HG03521 (cell line): Measurements from ENCODE around the gene DHODH.

Source experiments
- ATAC-seq: cut with Tn5 transposase; IDR thresholded peaks from one replicate; pipeline ENCODE4 v1.9.1; 2021; ENCODE audit warnings: mild to moderate bottlenecking, moderate library complexity; ENCODE audit not compliant: unreplicated experiment

Gene DHODH

DNA sequence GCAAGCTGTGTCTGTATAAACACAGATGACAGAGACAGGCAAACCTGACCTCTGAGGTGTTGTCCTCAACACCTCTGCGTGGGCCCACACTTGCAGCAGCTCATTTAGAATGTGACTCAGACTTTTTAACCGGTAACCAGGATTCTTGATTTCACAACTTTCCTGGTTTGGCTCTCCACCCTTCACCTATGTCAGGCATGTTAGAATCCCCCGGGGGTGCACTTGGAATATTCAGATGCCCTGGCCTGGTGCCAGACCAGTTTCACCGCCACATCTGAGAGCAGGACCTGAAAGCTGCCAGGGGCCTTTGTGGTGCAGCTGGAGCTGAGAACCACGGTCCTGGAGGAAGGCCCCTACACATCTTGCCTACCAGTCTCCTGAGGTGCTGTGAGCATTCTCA is 4.8 kb downstream of the DHODH start:
- ATAC-seq, result no peak

DNA sequence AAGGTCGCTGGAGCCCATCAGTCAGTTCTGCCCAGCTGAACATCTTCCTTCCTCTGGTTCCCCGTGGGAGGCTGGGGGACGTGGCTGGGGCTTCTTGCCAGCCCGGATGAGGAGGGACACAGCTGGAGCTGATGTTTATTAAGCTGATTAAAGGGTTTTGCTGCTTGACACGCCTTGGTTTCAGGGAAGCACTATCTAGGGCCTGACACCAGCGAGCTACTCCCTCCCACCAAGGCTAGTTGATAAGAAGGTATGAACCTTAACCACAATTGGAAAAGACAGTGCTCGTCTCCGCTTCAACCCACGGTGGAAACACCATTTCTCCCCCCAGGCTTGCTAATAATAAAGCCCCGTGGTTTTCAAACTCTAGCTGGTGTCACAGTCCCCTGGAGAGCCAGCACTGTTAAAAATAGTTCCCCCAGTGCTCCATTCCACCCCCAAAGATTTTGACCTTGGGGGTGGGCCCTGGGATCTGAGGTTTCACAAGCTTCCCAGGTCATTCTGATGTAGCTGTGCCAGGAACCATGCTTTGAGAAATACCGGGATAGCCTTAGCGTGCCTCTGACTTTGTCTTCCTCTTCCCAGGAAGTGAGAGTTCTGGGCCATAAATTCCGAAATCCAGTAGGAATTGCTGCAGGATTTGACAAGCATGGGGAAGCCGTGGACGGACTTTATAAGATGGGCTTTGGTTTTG is 5.5 kb downstream of the DHODH start:
- no peak for ATAC-seq

DNA sequence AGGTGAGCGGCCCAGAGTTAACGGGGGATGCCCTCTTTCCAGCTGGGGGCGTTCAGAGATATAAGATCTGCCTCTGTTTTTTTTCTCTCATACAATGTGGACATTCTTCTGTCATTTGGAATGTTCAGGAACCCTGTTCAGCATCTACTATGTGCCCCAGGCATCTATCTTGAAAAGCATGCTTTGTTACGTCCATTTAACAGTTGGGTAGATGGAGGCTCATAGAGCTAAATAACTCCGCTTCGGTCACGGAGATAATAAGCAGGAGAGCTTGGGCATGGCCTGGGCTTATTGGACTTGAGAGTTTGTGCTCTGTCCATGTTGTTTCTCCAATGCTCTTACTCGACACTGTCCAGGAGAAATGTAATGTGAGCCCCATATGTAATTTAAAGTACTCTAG is 6.1 kb downstream of the DHODH start:
- ATAC-seq, result no peak

DNA sequence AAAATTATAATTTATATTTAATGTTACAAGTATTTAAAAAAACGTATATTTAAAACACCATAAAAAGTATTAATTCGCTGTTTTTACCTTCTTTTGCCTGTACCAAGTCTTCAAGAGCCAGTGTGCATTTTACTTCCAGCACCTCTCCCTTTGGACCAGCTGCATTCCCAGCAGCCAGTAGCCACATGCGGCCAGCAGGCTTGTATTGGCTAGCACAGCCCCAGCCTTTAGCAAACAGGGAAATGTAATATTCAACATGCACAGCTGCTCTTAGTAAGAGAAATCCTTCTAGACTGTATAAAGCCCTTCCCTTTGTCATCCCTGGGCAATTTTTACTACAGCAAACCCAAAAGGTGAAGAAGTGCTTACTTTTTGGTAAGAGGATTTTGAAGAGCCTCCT is 6.6 kb downstream of the DHODH start:
- no peak for ATAC-seq

DNA sequence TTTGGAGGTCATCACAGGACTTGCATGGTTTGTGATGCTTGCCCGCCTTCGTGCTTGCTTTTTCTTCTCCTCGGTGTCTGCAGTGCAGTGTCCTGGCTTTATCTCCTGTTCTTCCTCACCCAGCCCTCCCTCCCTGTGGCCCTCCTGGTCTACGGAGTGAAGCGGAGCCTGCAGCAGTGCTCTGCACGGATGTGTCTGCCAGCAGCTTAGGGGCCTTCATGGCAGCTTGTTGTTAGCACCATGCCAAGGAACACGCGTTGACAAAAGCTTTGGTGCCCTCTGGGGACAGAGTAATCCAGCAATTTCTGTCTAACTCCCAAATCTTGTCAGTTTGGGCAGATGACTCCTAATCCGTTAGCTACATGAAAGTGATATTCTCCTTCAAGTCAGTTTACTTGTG is 9.9 kb downstream of the DHODH start:
- ATAC-seq, result no peak

DNA sequence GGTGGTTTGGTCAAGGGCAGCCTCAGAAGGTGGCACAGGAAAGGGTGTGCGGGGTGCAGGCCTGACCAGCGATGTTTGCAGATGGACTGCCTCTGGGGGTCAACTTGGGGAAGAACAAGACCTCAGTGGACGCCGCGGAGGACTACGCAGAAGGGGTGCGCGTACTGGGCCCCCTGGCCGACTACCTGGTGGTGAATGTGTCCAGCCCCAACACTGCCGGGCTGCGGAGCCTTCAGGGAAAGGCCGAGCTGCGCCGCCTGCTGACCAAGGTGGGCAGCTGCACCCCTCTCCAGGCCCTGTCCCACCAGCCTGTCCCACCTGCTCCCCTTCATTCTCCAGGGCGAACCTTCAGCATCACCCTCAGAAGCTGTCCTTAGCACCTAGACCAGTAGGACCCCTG is 12.5 kb downstream of the DHODH start:
- no peak for ATAC-seq

DNA sequence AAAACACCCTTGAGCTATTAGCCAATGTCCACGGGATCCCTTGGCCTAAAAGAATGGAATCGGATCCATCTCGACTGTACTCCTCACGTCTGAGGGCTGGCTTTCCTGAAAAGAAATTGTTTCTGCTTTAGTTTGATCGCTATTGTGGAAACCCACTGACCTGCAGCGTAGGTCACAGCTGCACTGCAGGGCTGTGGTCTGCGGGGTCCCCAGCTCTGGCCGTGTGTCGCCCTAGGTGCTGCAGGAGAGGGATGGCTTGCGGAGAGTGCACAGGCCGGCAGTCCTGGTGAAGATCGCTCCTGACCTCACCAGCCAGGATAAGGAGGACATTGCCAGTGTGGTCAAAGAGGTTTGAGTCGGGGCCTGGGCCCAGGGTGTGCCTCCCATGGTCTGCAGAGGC is 13.6 kb downstream of the DHODH start:
- no peak for ATAC-seq

DNA sequence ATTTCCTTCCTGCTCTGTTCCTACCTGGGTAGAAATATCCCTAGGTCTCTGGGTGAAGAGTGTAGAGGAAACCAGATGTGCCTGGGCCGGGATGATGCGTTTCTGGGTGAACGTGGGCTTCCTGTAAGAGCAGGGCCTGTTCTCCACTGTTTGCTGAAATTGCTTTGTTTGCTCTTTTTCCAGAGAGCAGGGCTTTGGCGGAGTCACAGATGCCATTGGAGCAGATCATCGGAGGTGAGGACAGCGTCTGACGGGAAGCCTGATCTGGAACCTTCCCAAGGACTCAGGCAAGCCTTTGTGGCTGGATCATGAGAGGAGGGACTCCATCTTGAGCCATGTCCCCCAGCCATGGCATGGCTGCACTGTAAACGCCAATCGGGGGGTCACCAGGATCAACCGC is 15.4 kb downstream of the DHODH start:
- no peak for ATAC-seq

DNA sequence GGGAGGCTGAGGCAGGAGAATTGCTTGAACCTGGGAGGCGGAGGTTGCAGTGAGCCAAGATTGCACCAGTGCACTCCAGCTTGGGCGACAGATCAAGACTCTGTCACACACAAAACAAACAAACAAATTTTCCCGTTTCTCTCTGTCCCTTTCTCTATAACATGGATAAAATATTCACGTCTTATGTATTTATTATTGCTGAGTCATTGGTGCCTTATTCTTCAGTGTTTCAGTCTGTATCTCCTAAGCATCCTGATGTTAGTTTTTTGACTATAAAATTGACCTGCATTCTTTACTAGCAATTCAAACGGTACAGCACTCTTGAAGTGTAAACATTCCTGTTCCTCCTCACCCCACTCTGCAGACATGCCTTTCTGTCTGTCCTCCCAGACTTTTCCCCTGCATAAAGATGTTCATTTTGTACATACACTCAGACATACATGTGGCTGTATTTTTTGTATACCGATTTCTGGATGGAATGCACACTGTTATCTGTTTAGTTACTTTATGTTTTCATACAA is 16.4 kb downstream of the DHODH start:
- no peak for ATAC-seq

DNA sequence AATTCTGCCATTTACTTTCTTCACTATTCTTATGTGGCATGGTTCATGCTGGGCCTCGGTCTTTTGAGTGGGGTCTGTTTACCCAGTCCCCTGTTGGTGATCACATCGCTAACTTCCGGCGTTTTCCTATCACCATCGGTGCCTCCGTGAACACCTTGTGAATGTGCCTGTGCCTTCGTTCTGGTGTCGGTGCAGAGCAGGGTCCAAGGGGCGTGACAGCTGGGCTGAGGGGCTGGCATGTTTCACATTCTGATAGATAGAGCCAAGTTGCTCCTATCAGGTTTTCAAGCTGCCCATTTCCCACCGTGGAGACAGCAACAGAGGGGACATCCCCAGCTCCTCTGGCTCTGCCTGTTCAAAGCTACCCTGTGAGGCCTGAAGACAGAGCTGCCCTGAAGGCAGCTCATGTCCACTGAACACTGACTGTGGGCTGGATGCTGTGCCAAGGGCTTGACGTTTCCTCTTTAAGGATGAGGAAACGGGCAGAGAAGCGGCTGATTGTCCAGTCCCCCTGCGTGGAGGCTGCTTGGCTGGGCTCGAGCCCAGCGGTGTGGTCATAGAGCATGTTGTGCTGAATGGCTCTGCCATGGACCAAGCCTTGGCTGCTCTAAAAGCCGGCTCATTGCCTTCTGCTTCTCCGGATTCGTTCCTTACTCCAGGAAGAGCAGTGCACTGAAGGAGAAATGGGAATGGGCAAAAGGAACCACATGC is 17.0 kb downstream of the DHODH start:
- ATAC-seq, result no peak

DNA sequence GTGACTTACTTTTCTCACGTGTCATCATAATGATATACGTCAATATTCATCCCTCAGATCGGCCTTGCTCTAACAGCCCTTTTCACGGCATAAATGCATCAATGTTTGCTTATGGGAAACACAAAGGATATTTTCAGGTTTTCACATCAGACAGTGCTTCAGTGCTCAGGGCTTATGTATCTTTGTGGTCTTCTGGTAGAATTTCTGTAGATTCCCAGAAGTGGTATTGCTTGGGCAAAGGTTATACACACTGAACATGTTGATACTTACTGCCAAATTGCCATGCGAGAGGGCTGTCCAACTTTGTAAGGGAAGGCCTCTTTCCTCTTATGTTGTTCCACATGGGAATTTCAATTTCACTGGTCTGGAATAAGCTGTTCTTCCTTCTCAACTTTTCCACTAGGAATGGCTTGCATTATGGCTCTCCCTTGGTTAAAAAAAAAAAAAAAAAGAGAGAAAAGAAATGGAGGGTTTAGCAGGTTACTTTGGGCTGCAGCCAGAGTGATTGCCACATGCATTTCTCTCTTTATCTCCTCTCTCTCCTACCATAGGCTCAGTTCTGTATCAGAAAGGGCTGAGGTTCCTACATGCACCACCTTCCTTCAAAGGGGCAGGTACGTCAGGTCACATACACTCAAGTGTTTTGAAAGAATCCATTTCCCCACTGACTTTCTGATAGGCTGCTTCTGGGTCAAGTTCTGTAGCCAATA is 19.3 kb downstream of the DHODH start:
- ATAC-seq, result no peak

DNA sequence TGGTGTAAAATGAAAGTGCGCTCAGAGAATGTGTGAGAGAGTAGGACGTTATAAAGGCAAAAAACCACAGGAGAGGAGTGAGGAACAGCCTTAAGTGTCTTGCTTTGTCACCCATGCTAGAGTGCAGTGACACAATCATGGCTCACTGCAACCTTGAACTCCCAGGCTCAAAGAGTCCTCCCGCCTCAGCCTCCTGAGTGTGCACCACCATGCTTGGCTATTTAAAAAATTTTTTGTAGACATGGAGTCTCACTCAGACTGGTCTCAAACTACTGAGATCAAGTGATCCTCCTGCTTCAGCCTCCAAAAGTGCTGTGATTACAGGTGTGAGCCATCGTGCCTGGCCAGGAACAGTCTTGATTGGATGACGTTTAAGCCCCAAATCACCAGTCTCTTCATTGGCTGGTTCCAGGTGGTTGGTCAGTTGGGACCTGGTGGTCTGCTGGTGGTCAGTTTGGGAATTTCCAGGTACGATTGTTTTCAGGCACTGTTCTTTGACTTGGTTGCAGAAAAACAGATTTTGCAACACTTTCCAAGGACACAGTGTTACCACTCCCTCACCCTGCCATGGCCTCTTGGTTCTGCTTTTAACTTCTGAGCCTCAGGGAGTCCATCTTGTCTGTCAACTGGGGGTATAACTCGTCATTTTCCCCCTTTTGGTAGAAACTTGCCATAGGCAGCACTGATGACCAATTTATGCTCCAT is 21.2 kb downstream of the DHODH start:
- ATAC-seq, result no peak

DNA sequence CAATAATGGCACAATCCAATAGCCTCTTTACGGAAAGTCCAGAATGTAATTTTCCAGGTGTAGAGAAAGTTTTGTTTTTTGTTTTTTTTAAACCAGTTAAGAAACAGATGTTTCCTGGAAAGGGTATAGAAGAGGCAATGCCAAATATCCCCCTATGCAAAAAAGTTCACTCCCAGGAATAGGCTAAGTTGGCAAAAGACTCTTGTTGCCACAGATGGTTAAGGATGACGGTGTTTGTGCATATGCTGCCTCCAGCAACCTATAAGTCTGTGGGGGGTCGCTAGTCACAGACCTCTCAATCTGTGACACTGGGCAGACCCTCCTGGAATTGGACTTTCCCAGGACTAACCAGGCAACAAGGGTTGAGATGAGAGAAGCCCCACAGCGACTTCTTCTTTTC is 24.9 kb downstream of the DHODH start:
- no peak for ATAC-seq

DNA sequence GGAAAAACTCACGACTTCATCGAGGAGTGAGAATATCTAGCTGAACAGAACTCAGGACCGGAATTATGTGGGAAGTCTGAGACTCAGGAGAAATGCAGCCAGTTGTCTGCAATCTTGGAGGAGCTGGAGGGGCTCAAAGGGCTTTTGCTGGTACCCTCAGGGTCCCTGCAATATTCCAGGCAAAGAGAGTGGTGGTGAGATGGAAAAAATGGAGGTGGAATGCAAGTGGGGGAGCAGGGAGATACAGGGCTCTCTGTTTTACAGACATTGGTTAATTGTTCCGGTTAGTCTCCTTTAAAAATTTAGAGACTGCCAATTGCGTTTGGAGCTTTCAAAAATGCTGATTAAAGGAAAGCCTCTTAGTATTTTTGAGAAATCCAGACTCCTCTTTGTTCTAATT is 27.6 kb downstream of the DHODH start:
- no peak for ATAC-seq

DNA sequence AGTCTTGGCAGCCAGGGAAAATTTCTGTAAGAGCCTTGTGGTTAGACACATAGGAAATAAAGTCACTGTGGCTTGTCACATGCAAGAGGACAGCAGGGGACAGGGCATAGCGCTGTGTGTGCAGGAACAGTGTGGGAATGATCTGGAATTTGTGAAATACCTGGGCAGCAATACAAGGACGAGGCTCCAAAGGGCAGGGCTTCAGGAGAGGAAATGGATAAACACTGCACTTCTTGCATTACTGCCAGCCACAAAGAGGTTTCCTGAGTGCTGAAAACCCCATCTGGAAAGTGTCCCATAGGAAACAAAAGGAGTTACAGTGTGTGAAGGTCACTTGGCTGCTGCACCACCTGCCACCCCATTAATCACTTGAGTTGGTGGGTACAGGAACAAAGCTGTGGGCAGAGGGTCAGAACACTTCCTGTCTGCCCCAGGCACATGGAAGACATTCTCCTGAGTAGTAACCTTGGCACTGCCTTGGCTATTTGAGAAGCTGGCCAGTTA is 33.7 kb downstream of the DHODH start:
- ATAC-seq, result no peak

DNA sequence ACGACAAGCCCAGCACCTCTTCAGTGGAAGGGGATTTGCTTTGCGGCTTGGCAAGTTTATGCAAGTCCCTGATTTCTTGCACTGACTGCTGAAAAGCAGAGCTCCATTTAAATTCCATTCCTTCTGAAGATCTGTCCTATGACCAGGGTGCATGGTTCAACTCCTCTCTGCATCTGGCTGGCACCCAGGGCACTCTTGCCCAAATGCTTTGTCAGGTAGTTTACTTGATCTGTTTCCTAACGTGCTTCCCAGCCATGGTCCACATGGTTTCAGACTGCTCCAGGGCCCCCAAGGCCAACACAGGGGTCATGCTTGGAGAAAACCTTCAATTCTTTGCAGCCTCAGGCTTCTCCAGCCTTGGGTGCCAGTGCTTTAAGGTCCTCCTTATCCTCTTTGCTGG is 34.5 kb downstream of the DHODH start:
- ATAC-seq, result no peak

DNA sequence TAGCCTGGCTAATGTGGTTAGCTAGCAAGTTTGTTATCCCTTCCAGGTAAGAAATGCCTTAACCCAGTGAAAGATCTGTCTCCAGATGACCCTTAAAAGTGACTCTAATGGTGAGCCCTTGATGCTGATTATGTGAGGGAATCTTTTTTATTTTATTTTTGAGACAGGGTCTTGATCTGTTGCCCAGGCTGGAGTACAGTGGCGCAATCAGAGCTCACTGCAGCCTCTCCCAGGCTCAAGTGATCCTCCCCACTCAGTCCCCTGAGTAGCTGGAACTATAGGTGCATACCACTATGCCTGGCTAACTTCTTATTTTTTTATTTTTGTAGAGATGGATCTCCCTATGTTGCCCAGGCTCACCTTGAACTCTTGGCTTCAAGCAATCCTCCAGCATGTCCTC is 35.0 kb downstream of the DHODH start:
- no peak for ATAC-seq

DNA sequence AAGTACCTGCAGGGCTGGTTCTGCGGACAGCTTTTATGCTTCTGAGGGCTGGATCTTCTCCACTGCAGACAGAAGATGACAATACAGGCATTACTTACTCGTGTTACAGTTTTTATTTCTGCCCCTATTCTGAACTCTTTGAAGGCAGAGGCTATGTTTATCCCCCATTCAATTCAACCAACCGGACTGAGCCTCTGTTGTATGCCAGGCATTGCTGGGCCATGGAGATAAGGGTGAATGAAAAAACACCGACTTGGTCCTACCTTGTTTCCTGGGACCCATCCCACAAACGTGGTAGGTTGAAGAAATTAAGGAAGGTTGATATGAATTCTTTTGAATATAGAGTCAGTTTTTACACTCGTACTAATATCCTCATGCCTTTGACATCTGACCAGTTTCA is 35.8 kb downstream of the DHODH start:
- no peak for ATAC-seq

DNA sequence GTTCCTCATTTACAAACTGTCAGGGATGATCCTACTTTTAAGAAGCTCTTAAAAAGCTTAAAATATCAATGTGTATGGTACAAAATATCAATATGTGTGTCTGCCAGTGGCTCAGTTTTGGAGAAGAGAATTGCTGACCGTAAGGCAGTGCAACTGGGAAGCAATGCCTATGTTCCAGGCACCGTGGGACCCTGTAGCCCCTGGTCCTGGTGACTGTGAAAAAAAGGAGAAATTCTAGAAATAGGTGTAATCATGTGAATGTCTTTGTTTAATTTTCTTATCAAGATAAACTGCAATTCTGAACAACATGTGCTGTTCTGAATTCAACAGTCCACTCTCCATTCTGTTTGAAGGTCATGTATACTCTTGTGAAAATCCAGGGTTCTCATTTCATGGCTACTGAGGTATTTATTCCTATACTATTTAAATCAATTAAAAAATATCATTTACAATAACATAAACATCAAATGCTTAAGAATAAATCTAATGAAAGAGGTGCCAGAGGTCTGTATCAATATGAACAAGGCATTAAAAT is 36.3 kb downstream of the DHODH start:
- ATAC-seq, result no peak

DNA sequence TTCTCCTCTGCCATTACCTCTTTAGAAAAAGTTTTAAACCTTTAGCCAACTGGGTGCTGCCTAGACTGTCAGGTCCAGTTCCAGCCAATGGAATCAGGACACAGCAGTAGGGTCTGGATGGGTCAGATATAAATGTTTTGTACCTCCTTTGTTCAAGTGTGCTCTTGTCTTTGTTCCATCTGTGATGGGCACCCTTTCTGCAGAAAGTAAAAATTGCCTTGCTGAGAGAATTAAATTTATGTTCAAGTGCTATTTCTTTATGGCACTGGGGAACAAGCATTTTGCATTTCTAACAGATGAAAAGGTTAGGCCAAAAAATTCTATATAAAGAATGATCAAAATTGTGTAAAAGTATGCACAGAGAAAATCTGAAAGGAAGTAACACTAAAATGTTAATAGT is 40.6 kb downstream of the DHODH start:
- ATAC-seq, result no peak
